ENCODE results near the gene CST6. TPM values are rescaled to one million over a fixed set of nuclear protein-coding genes. Genes with fewer than 3 reads are reported as not detected.

CST6 gene
- total RNA-seq, 2 donors from 2014 or later = 0.36 to 6.5 TPM

GRCh38 chr11:66001942-66002647, 9.7 kb upstream of the CST6 start, which contains the start of the genes BANF1 and EIF1AD:
Gene BANF1, plus strand, starts transcription at chr11:66002503. Its CDS starts 748 bp downstream, at chr11:66003251.
Gene EIF1AD, minus strand, starts transcription at chr11:66002157. Its CDS starts 1,768 bp downstream, at chr11:66000389.
- peak; percentile 94 for DNase-seq (ENCODE audit: low spot score)
- Histone ChIP-seq H3K27ac (peak within 1 kb of the TSS; percentile 96 to 97), H3K4me1 (replicated peaks) (peaks cover 9% of the 10 kb centered on the region), H3K4me3 (peak within 1 kb of the TSS; percentile 72 to 86), H3K27me3 (replicated peaks; ENCODE audit: insufficient read depth) (no peaks in the 10 kb centered on the region), H3K36me3 (peaks cover 6 to 19% of the 10 kb centered on the region in 2 donors), H3K9me3 (no peaks in the 10 kb centered on the region)
- TF ChIP-seq POLR2A (IDR thresholded peaks at IDR 0.05) (peak; percentile 20), POLR2AphosphoS5 (IDR thresholded peaks at IDR 0.05) (peak; percentile 93), CTCF (IDR thresholded peaks at IDR 0.05) (peak in 1 of 4 experiments; percentile 16)
- under 1% methylated on average over 55 of the region's 55 CpGs for WGBS
- intact Hi-C loops (cut with DNase I) = loop anchor here (2.0 kb wide), 3 partner anchors 41 to 141 kb away; partner anchors contain the start of genes GAL3ST3, MUS81 and SART1

DNA sequence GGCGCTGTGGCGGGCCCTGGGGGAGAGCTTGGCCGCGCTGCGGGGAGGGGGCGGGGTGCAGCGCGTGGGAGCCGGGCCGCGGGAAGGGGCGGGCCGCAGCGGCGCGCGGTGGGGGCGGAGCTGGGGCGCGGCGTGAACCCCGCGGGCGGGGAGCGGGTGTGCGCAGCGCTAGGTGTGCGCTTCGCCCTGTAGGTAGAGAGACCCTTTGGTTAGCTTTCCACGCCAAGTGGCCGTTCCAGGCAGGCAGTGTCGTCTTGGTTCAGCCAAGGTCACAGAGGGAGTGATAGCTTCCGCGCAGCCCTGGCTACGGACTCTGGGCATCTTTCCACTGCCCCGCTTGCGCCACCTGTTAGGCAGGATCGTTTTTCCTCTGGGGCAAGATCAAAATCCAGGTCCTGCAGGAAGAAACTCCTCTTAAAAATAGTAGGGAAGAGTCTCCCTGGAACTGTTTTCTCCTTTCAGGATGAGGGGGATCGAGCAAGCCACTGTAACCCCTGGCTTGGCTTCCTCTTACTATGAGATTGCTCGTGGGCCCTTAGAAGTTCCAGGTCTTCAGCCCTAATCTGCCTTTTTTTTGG, 9.1 kb upstream of the CST6 start:
- TF ChIP-seq CTCF (IDR thresholded peaks at IDR 0.05) (peak in 2 of 4 experiments; percentile 27), POLR2AphosphoS5 (IDR thresholded peaks at IDR 0.05) (no peak)
- Histone ChIP-seq H3K9me3 (no peaks in the 10 kb centered on the region), H3K27ac (peak overlapping the region; percentile 96 to 97), H3K4me1 (replicated peaks) (peaks cover 9% of the 10 kb centered on the region), H3K36me3 (peaks cover 6 to 13% of the 10 kb centered on the region in 2 donors), H3K27me3 (replicated peaks; ENCODE audit: insufficient read depth) (no peaks in the 10 kb centered on the region), H3K4me3 (peak overlapping the region; percentile 72 to 86)
- WGBS = under 1% methylated on average over 32 of the region's 40 CpGs
- intact Hi-C loops (cut with DNase I) = loop anchor here (2.0 kb wide), 3 partner anchors 42 to 142 kb away; partner anchors contain the start of genes GAL3ST3, MUS81 and SART1
- DNase-seq (ENCODE audit: low spot score) = peak; percentile 69

DNA sequence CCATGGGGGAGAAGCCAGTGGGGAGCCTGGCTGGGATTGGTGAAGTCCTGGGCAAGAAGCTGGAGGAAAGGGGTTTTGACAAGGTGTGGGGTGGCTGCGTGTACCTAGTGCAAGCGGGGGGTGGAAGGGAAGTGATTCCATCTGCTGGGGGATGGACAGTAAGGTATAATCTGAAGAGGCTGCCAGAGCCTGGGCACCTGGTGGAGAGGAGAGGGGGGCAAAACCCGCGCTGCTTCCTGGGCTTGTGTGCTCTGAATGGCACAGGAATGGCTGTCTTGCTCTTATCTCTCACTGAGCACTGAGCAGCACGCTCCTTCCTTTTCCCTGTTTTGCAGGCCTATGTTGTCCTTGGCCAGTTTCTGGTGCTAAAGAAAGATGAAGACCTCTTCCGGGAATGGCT, 8.5 kb upstream of the CST6 start:
- DNase-seq (ENCODE audit: low spot score) = no peak

GRCh38 chr11:66004186-66004585, 7.6 kb upstream of the CST6 start:
- Histone ChIP-seq H3K4me3 (no peak overlapping the region), H3K9me3 (no peaks in the 10 kb centered on the region), H3K4me1 (replicated peaks) (peaks cover 9% of the 10 kb centered on the region), H3K27me3 (replicated peaks; ENCODE audit: insufficient read depth) (no peaks in the 10 kb centered on the region), H3K36me3 (peaks cover 5 to 6% of the 10 kb centered on the region in 2 donors), H3K27ac (no peak overlapping the region)
- intact Hi-C loops (cut with DNase I) = no loop called here
- TF ChIP-seq POLR2AphosphoS5 (IDR thresholded peaks at IDR 0.05) = no peak
- TF ChIP-seq POLR2A (IDR thresholded peaks at IDR 0.05) = no peak
- no peak for TF ChIP-seq CTCF (IDR thresholded peaks at IDR 0.05)
- 88% methylated on average over 4 of the region's 4 CpGs for WGBS
- no peak for DNase-seq (ENCODE audit: low spot score)

More for the DNA sequence above, 8.5 kb upstream of the CST6 start:
- Histone ChIP-seq H3K4me3 (peak overlapping the region; percentile 72 to 86), H3K27me3 (replicated peaks; ENCODE audit: insufficient read depth) (no peaks in the 10 kb centered on the region), H3K4me1 (replicated peaks) (peaks cover 9% of the 10 kb centered on the region), H3K9me3 (no peaks in the 10 kb centered on the region), H3K27ac (peak overlapping the region; percentile 96 to 97), H3K36me3 (peaks cover 6 to 8% of the 10 kb centered on the region in 2 donors)
- intact Hi-C loops (cut with DNase I) = loop anchor here (2.0 kb wide), 3 partner anchors 42 to 142 kb away; partner anchors contain the start of genes GAL3ST3, MUS81 and SART1
- TF ChIP-seq POLR2A (IDR thresholded peaks at IDR 0.05) (no peak), POLR2AphosphoS5 (IDR thresholded peaks at IDR 0.05) (no peak), CTCF (IDR thresholded peaks at IDR 0.05) (no peak)
- 66% methylated on average over 6 of the region's 6 CpGs for WGBS

Measured in prostate gland (tissue), 2 donors.